GM15510 (cell line): ENCODE measurements around the gene LRFN2.

Source experiments
- POLR2A ChIP-seq: IDR thresholded peaks from 3 replicates; pipeline ENCODE4 v1.6.1; 2011; ENCODE audit warnings: borderline replicate concordance; ENCODE audit not compliant: insufficient read length; ENCODE audit errors: extremely low read depth

LRFN2 gene

GRCh38 chr6:40517654-40518053 lies 69.5 kb downstream of the LRFN2 start:
- TF ChIP-seq POLR2A: no peak

- no peak for TF ChIP-seq POLR2A
Observed at GRCh38 chr6:40516429-40516828, 70.7 kb downstream of the LRFN2 start.

GRCh38 chr6:40512340-40512739 lies 74.8 kb downstream of the LRFN2 start:
- no peak for TF ChIP-seq POLR2A

GRCh38 chr6:40511884-40512283 lies 75.3 kb downstream of the LRFN2 start:
- TF ChIP-seq POLR2A: no peak

GRCh38 chr6:40510442-40510841 lies 76.7 kb downstream of the LRFN2 start:
- no peak for TF ChIP-seq POLR2A

- TF ChIP-seq POLR2A: no peak
Observed at GRCh38 chr6:40509716-40510260, 77.4 kb downstream of the LRFN2 start.

- TF ChIP-seq POLR2A: no peak
Observed at GRCh38 chr6:40509086-40509485, 78.1 kb downstream of the LRFN2 start.

- TF ChIP-seq POLR2A: no peak
Observed at GRCh38 chr6:40506954-40507353, 80.2 kb downstream of the LRFN2 start.

GRCh38 chr6:40505191-40505810 lies 81.9 kb downstream of the LRFN2 start:
- TF ChIP-seq POLR2A: no peak

- no peak for TF ChIP-seq POLR2A
Observed at GRCh38 chr6:40504274-40504673, 82.9 kb downstream of the LRFN2 start.

GRCh38 chr6:40500227-40500626 lies 86.9 kb downstream of the LRFN2 start:
- TF ChIP-seq POLR2A: no peak

- TF ChIP-seq POLR2A: no peak
Observed at GRCh38 chr6:40499215-40499614, 87.9 kb downstream of the LRFN2 start.

GRCh38 chr6:40498148-40498547 lies 89.0 kb downstream of the LRFN2 start:
- TF ChIP-seq POLR2A: no peak

GRCh38 chr6:40492187-40492586 lies 95.0 kb downstream of the LRFN2 start:
- TF ChIP-seq POLR2A: no peak

- no peak for TF ChIP-seq POLR2A
Observed at GRCh38 chr6:40490508-40490907, 96.7 kb downstream of the LRFN2 start.

- TF ChIP-seq POLR2A: no peak
Observed at GRCh38 chr6:40489798-40490197, 97.4 kb downstream of the LRFN2 start.

- no peak for TF ChIP-seq POLR2A
Observed at GRCh38 chr6:40486576-40486975, 100.6 kb downstream of the LRFN2 start.

GRCh38 chr6:40485795-40486194 lies 101.4 kb downstream of the LRFN2 start:
- TF ChIP-seq POLR2A: no peak

- no peak for TF ChIP-seq POLR2A
Observed at GRCh38 chr6:40485300-40485699, 101.9 kb downstream of the LRFN2 start.
